Nasal cavity respiratory epithelium epithelial cell of viscerocranial mucosa (primary cell): ENCODE results near the gene SSR4. TPM values are rescaled to one million over a fixed set of nuclear protein-coding genes. Genes with fewer than 3 reads are reported as not detected.

ENCODE experiments used
- total RNA-seq: library from RNA; depleted of rRNA; stranded (reverse); fragments of >200 nt; gene quantifications from 2 replicates; pipeline ENCODE4 v1.2.3, GENCODE V29; 2014

SSR4 gene
- 71.8 and 132 TPM in 2 replicates for total RNA-seq

GRCh38 chrX:153794018-153794896 is at the start of gene SSR4, which contains the start of gene IDH3G:
TSS of gene SSR4 (plus strand) at chrX:153794668. CDS start at chrX:153794688, 20 bp downstream.
TSS of gene IDH3G (minus strand) at chrX:153794375. CDS start at chrX:153794326, 49 bp downstream.

GRCh38 chrX:153763989-153764755 is 30.3 kb upstream of the SSR4 start, which contains the start of gene PLXNB3:
TSS of gene PLXNB3 (plus strand) at chrX:153764249. CDS start at chrX:153765536, 1,287 bp downstream.

GRCh38 chrX:153780678-153781427 is 13.6 kb upstream of the SSR4 start, which contains the start of gene SRPK3:
TSS of gene SRPK3 (plus strand) at chrX:153781041. CDS start at chrX:153781087, 46 bp downstream.

GRCh38 chrX:153829799-153830639 is 35.6 kb downstream of the SSR4 start, which contains the start of gene PDZD4:
TSS of gene PDZD4 (minus strand) at chrX:153830544. CDS start at chrX:153830298, 246 bp downstream.

Other genes starting within 250 kb of the SSR4 start
- gene CCNQ, start 195.5 kb upstream of the SSR4 start, total RNA-seq, result 23.2 and 43.1 TPM in 2 replicates
- 0.28 and 0.68 TPM in 2 replicates for gene DUSP9, start 147.5 kb upstream of the SSR4 start, total RNA-seq
- 0.34 and 2.5 TPM in 2 replicates for gene PNCK, start 120.9 kb upstream of the SSR4 start, total RNA-seq
- gene SLC6A8, start 106.7 kb upstream of the SSR4 start, total RNA-seq, result 29.0 and 77.4 TPM in 2 replicates
- gene BCAP31, start 70.3 kb upstream of the SSR4 start, total RNA-seq, result 229 and 239 TPM in 2 replicates
- gene ABCD1, start 69.8 kb upstream of the SSR4 start, total RNA-seq, result 1.0 and 4.3 TPM in 2 replicates
- 2.7 and 28.8 TPM in 2 replicates for gene PLXNB3, start 30.4 kb upstream of the SSR4 start, total RNA-seq
- under 0.01 and 0.14 TPM in 2 replicates for gene SRPK3, start 13.6 kb upstream of the SSR4 start, total RNA-seq
- 22.9 and 38.8 TPM in 2 replicates for gene IDH3G, start 293 bp upstream of the SSR4 start, total RNA-seq
- gene PDZD4, start 35.9 kb downstream of the SSR4 start, total RNA-seq, result 0.36 TPM in 1 of 2 replicates, not detected in the other
- gene L1CAM, start 91.5 kb downstream of the SSR4 start, total RNA-seq, result 2.1 and 6.3 TPM in 2 replicates
- not detected in 2 replicates for gene AVPR2, start 110.0 kb downstream of the SSR4 start, total RNA-seq
- 0.68 and 1.4 TPM in 2 replicates for gene ARHGAP4, start 131.6 kb downstream of the SSR4 start, total RNA-seq
- 51.6 and 54.3 TPM in 2 replicates for gene NAA10, start 140.4 kb downstream of the SSR4 start, total RNA-seq
- gene RENBP, start 150.0 kb downstream of the SSR4 start, total RNA-seq, result 1.0 and 3.6 TPM in 2 replicates
- gene HCFC1, start 177.2 kb downstream of the SSR4 start, total RNA-seq, result 8.9 and 26.0 TPM in 2 replicates
- 5.1 and 7.5 TPM in 2 replicates for gene TMEM187, start 178.1 kb downstream of the SSR4 start, total RNA-seq
- 127 and 144 TPM in 2 replicates for gene IRAK1, start 225.2 kb downstream of the SSR4 start, total RNA-seq